Neural progenitor cell (in vitro differentiated cells): ENCODE data around the gene ADGRV1.

Source experiments
- CTCF ChIP-seq: fragments of 200-600 bp; sonication (generic); IDR thresholded peaks from 2 replicates; pipeline ENCODE4 v1.5.1; 2017; ENCODE audit warnings: antibody characterized with exemption, mild to moderate bottlenecking
- EZH2 ChIP-seq: fragments of 200-600 bp; sonication (generic); IDR thresholded peaks from 2 replicates; pipeline ENCODE4 v1.6.1; 2017; ENCODE audit warnings: antibody characterized with exemption, mild to moderate bottlenecking, moderate library complexity
- EZH2phosphoT487 ChIP-seq: fragments of 200-600 bp; sonication (generic); IDR thresholded peaks from 2 replicates; pipeline ENCODE4 v1.6.1; 2017; ENCODE audit warnings: antibody characterized with exemption

- TF ChIP-seq CTCF (no peak), EZH2 (no peak), EZH2phosphoT487 (no peak)
These were observed 39.9 kb upstream of the ADGRV1 start for GRCh38 chr5:90518661-90519060.
